Measurements from ENCODE around the gene EMC7. TPM values are rescaled to one million over a fixed set of nuclear protein-coding genes. Genes with fewer than 3 reads are reported as not detected.

Gene EMC7
- total RNA-seq, 1 experiment from 2014 or later, result 79.6 TPM

GRCh38 chr15:34109797-34110663, 8.4 kb upstream of the EMC7 start:
- ATAC-seq (peak; percentile 82), DNase-seq (ENCODE audit: low read depth, low spot score) (no peak)
- Histone ChIP-seq H3K4me3 (ENCODE audit: low read depth in 2 of 2, low read length in 2 of 2) (no peak overlapping the region), H3K9me3 (ENCODE audit: control insufficient read depth, insufficient read depth, low read depth, low read length) (no peaks in the 10 kb centered on the region), H3K27me3 (ENCODE audit: control insufficient read depth, insufficient read depth, low read length) (no peaks in the 10 kb centered on the region), H3K4me1 (ENCODE audit: control insufficient read depth, insufficient read depth, low read length) (no peaks in the 10 kb centered on the region), H3K36me3 (ENCODE audit: control insufficient read depth, insufficient read depth, low read length) (no peaks in the 10 kb centered on the region), H3K27ac (ENCODE audit: low read length) (no peak overlapping the region)
- intact Hi-C loops (cut with micrococcal nuclease; ENCODE audit: unreplicated experiment), result loop anchor here (2.0 kb wide), 1 partner anchor 101 kb away; the partner anchor contains the start of gene KATNBL1
- TF ChIP-seq SIN3A (IDR thresholded peaks at IDR 0.05; ENCODE audit: borderline replicate concordance, insufficient read depth, low read depth, low read length) (no peak), REST (IDR thresholded peaks at IDR 0.05; ENCODE audit: insufficient read depth in 1 of 2, low read depth in 2 of 2, low read length in 1 of 2) (no peak), CTCF (IDR thresholded peaks at IDR 0.05) (peak; percentile 79; the same call in 1 of the 2 replicates), TCF7L2 (IDR thresholded peaks at IDR 0.05; ENCODE audit: low read depth, low read length) (no peak)
- ChIA-PET POLR2A (interaction anchor here (0.6 to 1.2 kb wide), 2 partner anchors 12 to 99 kb away, joined by 4 read pairs; no protein-coding TSS in a partner anchor), CTCF (interaction anchor here (0.5 to 2.8 kb wide), 5 partner anchors 14 to 99 kb away, joined by 4 to 26 read pairs (median 4); partner anchors contain the start of gene KATNBL1)
- in situ Hi-C loops (cut with HindIII; ENCODE audit: low pct_unique_long_range_greater_than_20kb, low sequenced_read_pairs), result no loop called here
- BruUV-seq (replicated peaks), result no TSS peak

GRCh38 chr15:34107315-34107714, 5.7 kb upstream of the EMC7 start:
- DNase-seq (ENCODE audit: low read depth, low spot score), result no peak
- in situ Hi-C loops (cut with HindIII; ENCODE audit: low pct_unique_long_range_greater_than_20kb, low sequenced_read_pairs) (no loop called here), intact Hi-C loops (cut with micrococcal nuclease; ENCODE audit: unreplicated experiment) (no loop called here)
- H3K36me3 ChIP-seq (ENCODE audit: control insufficient read depth, insufficient read depth, low read length), result no peaks in the 10 kb centered on the region
- H3K4me1 ChIP-seq (ENCODE audit: control insufficient read depth, insufficient read depth, low read length), result no peaks in the 10 kb centered on the region
- H3K27me3 ChIP-seq (ENCODE audit: control insufficient read depth, insufficient read depth, low read length), result no peaks in the 10 kb centered on the region
- ChIA-PET POLR2A (no interaction called here), CTCF (no interaction called here)
- no peaks in the 10 kb centered on the region for H3K9me3 ChIP-seq (ENCODE audit: control insufficient read depth, insufficient read depth, low read depth, low read length)
- H3K4me3 ChIP-seq (ENCODE audit: low read depth in 2 of 2, low read length in 2 of 2), result no peak overlapping the region
- no peak for ATAC-seq
- TF ChIP-seq REST (IDR thresholded peaks at IDR 0.05; ENCODE audit: insufficient read depth in 1 of 2, low read depth in 2 of 2, low read length in 1 of 2) (no peak), TCF7L2 (IDR thresholded peaks at IDR 0.05; ENCODE audit: low read depth, low read length) (no peak), SIN3A (IDR thresholded peaks at IDR 0.05; ENCODE audit: borderline replicate concordance, insufficient read depth, low read depth, low read length) (no peak), POLR2AphosphoS5 (IDR thresholded peaks at IDR 0.05; ENCODE audit: low read depth, low read length) (no peak), CTCF (IDR thresholded peaks at IDR 0.05) (no peak)
- BruUV-seq (replicated peaks), result no TSS peak
- H3K27ac ChIP-seq (ENCODE audit: low read length), result no peak overlapping the region
